ELF-1 (cell line): ENCODE results near the gene HSD17B8.

Source experiments
- DNase-seq: peaks from one replicate; pipeline ENCODE4 v3.0.0-alpha.2; 2016; ENCODE audit warnings: low read depth, low spot score

Gene HSD17B8

DNA sequence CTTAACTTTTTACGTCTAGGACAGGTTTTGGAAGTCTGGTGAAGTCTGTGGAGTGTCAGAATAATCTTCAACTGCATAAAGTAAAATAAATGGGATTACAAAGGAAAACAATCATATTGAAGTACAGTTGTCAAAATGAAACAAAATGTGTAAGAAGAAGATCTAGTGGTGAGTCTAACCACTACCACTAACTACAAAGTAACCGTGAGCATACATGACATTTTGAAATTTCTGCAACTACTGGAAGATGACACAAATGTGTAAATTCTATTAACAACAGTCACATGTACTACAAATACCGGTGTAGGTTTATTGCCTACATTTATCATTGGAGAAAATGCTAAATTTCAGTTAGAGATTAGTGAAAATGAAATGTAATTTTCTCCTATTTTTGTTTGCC is 37.5 kb downstream of the HSD17B8 start:
- DNase-seq = no peak

- DNase-seq = no peak
Measured at GRCh38 chr6:33243476-33243875, 39.0 kb downstream of the HSD17B8 start.

DNA sequence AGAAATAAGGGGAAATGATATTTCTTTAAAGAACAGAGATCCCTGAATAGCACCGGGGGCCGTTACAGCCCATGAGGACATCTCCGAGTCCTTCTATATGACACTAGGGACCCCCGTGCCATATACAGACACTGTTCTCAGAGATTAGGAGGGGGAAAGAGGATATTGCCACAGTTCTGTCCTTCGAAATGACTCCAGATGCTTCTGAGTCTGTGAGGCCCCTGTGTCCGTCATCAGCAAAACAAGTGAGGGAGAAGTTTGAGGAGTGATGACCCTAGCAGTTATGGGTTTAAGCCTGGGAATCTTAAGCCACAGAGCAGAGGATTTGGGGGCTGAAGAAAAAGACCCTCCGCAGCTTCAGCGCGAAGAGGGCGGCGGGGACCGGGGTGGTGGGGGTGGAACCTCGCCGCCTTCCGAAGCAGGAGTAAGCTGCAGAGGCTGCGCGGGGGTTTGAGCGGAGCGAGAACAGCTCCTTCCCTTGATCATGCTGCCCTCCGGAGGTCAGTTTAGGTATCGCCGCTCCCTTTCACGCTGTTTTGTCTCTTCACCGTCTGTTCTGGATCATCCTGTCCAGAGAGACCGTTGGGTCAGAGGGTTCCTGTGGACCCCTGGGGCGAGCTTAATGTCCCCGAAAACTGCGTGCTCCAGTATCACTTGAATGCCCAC is 43.7 kb downstream of the HSD17B8 start:
- peak; percentile 94 for DNase-seq

GRCh38 chr6:33248643-33248931 is 44.1 kb downstream of the HSD17B8 start:
- DNase-seq = no peak

GRCh38 chr6:33248932-33249731 is 44.7 kb downstream of the HSD17B8 start:
- peak; percentile 99 for DNase-seq

DNA sequence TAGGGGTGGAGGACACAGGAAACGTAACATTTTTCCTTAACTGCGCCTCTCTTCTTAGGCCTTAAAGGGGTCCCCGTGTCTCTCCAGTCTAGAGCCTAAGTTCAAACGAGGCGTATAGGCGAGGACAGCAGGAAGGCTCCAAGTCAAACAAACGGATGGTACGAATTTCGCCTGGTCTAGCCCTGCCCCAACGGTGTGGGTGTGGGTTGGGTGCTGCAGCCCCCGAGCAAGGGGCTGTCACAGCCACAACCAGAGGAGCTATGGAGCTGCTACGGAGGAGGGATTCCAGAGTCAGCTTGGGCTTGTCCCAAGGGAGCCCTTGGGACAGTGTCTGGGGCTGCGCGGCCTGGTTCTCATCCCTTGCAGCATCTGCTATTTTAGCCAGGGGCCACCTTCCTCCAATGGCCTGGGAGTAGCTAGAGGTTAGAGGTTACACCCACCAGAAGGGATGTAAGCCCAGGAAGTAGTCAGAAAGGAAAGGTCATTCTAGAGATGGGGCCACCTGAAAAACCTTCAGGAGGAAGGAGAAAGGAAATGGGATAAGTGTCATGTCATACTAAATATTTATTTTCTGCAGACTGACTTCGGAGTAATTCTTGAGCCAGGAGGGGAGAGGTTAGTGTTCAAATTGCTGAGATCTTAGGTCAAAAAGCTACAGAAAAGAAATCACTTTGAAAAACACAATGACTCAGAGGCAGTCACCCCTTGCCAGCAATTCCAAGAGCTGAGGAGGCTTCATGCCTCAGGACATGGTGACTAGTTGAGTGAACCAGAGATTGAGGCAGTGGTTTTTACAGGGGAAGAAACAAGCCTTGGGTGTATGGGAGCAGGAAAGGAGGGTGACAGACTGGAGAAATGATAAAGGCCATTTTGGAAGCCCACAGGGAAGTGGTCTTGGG is 45.5 kb downstream of the HSD17B8 start:
- DNase-seq = peak; percentile 44

- DNase-seq = no peak
Measured at GRCh38 chr6:33250731-33251130, 46.3 kb downstream of the HSD17B8 start.

DNA sequence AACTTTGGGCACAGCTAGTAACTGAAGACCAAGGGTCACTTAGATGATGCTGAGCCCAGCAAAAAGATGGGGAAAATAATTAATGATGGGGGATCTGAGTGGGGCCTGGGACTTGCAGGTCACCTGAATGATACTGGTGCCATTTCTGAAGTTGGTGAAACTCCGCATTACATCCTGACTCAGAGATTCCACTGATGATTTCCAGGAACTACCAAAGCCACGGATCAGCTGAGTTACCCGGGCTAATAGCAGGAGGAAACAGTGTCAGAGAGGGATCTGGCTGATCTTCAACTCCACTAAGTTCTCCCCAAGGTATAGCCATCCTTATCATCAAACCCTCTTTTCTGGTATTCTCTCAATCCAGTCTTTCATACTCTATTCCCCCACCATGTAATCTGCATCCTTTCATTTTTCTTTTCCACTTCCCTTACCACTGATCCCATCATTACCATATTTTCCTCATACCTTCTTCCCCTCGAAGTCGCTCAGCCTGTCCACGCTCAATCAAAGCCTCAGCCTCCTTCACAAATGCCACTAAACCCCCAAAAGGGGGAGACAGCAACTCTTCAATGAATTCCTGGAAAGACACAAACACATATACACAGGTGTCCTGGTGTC is 47.0 kb downstream of the HSD17B8 start:
- DNase-seq = no peak

DNA sequence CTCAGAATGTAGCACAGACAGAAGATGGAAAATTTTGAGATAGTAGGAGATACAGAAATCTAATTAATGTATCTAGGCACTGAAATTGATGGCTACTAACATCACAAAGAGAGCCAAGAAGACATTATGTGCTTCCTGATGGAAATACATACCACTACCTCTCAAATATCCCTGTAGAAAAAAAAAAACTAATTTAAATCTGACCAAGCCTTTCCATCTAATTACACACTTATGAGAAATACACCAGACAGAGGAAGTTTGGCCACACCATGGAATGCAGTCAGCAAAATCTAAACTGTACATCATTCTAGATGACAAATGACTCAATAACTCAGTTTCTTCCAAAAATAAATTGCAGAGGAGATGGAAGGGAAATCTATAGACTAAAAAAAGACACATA is 48.3 kb downstream of the HSD17B8 start:
- DNase-seq = no peak

GRCh38 chr6:33254591-33254990 is 50.1 kb downstream of the HSD17B8 start:
- no peak for DNase-seq
